Esophagus squamous epithelium (tissue), 4 donors: ENCODE results near the gene CORO2A.

Experiments
- CTCF ChIP-seq, 6 experiments: fragments of 450-650 bp in 4 of 6; fragments of 200-600 bp in 2 of 6; sonication (generic) in 2 of 6; IDR thresholded peaks; one replicate each; pipeline ENCODE4 v1.5.1; 2016 to 2019; ENCODE audit warnings: antibody characterized with exemption in 6 of 6, mild to moderate bottlenecking in 4 of 6, moderate library complexity in 4 of 6
- POLR2A ChIP-seq, 4 donors: fragments of 450-650 bp; IDR thresholded peaks; one replicate each; pipeline ENCODE4 v1.6.1; 2017; ENCODE audit warnings: antibody characterized with exemption in 4 of 4, mild to moderate bottlenecking in 4 of 4, moderate library complexity in 3 of 4

DNA sequence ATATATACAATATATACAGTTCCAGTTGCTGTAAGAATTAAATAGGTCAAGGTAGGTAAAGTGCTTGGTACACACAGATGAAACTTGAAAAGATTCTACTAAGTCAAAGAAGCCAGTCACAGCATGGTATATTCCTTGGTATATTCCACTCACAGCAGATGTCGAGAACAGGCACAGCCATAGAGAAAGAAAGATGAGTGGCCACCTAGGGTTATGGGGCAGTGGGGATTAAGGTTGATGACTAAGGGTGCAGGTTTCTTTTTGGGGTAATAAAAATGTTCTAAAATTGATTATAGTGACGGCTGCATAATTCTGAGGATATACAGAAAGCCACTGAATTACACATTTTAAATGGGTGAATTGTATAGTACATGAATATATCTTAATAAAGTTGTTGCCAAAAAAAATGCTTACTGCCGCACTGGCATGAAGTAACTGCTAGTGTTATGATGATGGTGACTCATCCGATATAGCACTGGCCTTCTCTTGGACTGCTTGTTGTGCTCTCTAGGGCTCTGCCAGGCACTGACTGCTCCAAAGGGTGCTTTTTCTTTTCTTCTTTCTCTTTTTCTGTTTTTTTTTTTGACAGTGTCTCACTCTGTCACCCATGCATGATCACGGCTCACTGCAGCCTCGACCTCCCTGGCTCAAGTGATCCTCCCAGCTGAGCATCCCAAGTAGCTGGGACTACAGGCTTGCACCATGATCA, 39.5 kb upstream of the CORO2A start:
- TF ChIP-seq CTCF (IDR thresholded peaks at IDR 0.05) (no peak), POLR2A (IDR thresholded peaks at IDR 0.05) (no peak)
